Fibroblast of mammary gland (primary cell): ENCODE data around the gene PLA2G4E.

Experiments used
- DNase-seq: peaks from one replicate; pipeline ENCODE4 v3.0.0-alpha.2; 2010; ENCODE audit warnings: low read depth
- H3K4me3 ChIP-seq: 2 replicates; pipeline ENCODE4 v1.5.1; 2011; ENCODE audit warnings: low read depth, mild to moderate bottlenecking, low read length, moderate library complexity; ENCODE audit not compliant: control insufficient read depth
- TF ChIP-seq, protein P1 (sequence below): conservative IDR thresholded peaks from 2 replicates; pipeline ENCODE4 v1.5.1; 2011; ENCODE audit warnings: low read depth, low read length, inconsistent platforms; ENCODE audit not compliant: control insufficient read depth, insufficient read depth

PLA2G4E gene

DNA sequence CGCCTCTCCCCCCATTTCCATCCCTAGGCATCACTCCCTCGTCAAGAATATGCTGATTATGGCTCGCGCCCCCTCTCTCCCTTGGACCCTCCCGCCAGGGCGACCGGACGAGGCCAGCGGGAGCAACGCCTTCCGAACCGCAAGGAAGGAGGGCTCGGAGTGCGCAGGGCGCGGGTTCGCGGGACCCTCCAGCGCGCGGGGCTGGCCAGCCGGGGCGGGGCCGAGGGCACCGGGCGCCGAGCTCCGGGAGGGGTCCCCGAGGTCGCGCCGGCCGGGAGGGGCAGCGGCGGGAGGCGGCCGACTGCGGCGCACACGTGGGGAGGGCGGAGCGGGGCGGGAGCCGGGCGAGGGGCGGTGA is 49.0 kb downstream of the PLA2G4E start:
- DNase-seq: no peak
- peak overlapping the region; percentile 72 for H3K4me3 ChIP-seq

DNA sequence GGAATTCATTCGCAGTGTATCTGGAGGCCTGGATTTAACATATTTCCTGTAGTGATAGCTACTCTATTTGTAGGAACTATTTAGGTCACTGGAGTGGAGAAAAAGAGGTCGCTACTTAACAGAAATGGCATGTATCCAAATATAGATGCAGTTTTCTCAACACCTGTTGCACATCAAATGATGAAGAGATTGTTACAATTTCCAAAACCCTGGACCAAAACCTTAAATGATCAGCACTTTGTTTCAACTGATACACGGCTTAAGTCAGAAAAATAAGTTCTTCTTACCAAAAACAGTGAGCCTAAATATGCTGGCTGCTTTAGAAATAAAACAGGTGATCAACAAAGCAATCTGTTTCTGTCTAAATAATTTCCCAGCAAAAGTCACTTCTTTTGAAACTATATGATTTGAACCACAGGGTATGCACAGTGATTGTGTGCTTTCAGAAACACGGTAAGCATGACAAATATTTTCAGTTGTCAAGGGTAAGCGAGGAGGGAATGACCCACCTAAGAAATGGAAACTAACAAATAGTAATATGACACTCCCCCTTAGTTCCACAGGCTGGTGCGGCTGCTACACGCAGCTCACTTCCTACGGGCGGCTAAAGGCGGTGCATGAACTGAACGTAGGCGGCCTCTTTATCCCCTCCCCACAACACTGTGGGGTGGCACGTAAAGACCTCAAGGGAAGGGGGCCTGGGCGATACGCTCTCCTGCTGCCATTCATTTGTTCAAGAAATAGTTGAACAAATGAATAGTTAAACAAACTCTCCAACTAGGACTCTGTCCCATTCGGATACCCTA is 49.5 kb downstream of the PLA2G4E start:
- DNase-seq: peak; percentile 51
- TF ChIP-seq, protein P1, sequence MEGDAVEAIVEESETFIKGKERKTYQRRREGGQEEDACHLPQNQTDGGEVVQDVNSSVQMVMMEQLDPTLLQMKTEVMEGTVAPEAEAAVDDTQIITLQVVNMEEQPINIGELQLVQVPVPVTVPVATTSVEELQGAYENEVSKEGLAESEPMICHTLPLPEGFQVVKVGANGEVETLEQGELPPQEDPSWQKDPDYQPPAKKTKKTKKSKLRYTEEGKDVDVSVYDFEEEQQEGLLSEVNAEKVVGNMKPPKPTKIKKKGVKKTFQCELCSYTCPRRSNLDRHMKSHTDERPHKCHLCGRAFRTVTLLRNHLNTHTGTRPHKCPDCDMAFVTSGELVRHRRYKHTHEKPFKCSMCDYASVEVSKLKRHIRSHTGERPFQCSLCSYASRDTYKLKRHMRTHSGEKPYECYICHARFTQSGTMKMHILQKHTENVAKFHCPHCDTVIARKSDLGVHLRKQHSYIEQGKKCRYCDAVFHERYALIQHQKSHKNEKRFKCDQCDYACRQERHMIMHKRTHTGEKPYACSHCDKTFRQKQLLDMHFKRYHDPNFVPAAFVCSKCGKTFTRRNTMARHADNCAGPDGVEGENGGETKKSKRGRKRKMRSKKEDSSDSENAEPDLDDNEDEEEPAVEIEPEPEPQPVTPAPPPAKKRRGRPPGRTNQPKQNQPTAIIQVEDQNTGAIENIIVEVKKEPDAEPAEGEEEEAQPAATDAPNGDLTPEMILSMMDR: no peak
- peak overlapping the region; percentile 72 for H3K4me3 ChIP-seq

More for the DNA sequence above, 49.0 kb downstream of the PLA2G4E start:
- TF ChIP-seq, protein P1: no peak

DNA sequence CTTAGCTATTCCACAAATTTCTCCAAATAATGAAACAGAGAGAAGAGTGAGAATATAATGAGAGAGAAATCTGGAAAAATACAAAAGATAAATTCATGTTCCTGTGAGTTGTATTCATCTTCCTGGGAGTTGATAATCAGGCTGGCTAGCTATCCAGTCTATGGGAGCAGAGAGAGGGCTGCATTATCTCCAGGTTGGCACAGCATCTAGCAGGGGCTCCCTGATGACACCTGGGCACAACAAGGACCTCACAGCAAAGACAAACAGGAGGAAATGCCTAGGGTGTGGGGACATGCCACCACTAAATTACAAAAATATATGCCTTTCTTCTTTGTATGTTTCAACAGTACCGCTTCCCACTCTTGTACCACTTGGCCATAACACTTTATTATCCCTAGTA is 50.4 kb downstream of the PLA2G4E start:
- no peak overlapping the region for H3K4me3 ChIP-seq
- TF ChIP-seq, protein P1: no peak
- no peak for DNase-seq

DNA sequence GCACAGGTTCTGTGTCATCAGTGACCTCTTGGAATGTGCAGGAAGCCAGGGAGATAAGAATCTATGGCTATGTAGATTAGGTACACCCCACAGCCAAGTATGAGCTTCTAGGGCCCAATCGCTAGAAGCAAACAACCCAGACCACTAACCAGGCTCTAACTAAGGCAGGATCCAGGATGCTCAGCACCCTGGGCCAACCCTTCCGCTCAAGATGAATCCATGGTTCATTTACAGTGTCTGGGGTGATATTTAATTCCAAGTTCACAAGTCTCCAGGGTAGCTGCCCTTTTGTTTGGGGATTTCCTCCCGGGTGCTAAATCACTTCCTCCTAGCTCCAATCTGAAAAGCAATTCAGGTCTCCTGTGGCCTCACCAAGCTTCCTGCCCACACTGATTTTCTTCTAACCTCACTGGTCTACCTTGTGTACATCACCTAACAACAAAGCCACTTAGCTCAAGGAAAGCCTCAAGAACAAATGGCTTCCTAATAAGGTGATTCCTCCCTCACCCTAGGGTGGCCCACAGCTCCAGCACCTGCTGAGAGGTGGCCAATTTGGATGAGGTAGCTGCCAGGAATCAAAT is 50.9 kb downstream of the PLA2G4E start:
- no peak for DNase-seq
- TF ChIP-seq, protein P1: no peak
- no peak overlapping the region for H3K4me3 ChIP-seq

DNA sequence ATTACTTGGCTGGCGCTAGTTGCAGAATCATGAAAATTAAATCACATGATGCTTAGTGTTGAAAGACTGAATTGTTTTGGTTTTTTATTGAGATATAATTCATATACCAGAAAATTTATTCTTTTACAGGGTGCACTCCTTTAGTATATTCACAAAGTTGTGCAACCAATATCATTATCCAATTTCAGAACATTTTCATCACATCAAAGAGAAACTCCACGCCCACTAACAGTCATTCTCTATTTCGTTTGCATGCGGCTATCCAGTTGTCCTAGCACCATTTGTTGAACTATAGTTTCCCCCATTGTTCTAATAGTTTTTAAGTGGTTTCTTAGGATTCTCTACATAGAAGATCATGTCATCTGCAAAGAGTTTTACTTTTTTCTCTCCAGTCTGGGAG is 52.1 kb downstream of the PLA2G4E start:
- peak; percentile 42 for DNase-seq
- H3K4me3 ChIP-seq: no peak overlapping the region
- TF ChIP-seq, protein P1: no peak

DNA sequence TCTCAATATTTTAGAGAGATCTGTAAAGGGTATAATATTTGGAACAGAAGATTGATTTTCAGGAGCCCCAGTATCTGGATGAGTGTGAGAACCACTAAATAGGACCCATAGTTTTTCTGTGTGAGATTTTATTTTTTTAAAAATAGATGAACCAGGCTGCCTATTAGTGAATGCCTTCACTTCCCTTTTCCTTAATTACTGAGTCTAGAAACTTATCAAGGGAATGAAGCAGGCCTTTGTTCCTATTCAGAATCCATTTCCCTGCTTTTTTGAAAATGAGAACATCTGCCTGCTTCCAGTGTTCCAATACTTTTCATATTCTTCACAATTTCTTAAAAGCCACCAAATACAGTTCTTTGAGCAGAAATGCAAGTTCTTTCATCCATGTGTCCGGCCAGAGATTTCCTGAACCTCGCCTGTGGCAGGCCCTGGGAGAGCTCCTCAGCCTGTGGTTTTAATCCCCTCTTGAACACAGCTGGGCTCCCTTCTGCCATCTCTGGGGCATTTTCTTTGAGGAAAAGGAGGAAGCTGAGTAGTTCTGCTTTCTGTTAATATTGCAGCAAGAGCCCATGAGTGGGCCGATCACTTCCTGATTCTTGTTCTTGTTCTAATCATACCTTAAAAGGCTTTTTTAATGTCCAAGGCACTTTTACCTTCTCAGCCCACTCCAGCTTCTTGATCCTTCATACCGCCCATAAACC is 53.2 kb downstream of the PLA2G4E start:
- TF ChIP-seq, protein P1: no peak
- DNase-seq: peak; percentile 57

More for the DNA sequence above, 53.2 kb downstream of the PLA2G4E start:
- H3K4me3 ChIP-seq: no peak overlapping the region
